Gastroesophageal sphincter (tissue), 3 donors: ENCODE data around the gene COPS7A.

Experiments used
- CTCF ChIP-seq, 4 experiments: fragments of 200-600 bp in 2 of 4; fragments of 450-650 bp in 2 of 4; sonication (generic) in 1 of 4; IDR thresholded peaks; one replicate each; pipeline ENCODE4 v1.5.1; 2017 to 2019; ENCODE audit warnings: antibody characterized with exemption in 4 of 4, mild to moderate bottlenecking in 2 of 4, moderate library complexity in 2 of 4
- EP300 ChIP-seq: sonication (generic); formaldehyde crosslinking; IDR thresholded peaks from one replicate; pipeline ENCODE4 v1.6.1; 2017; ENCODE audit warnings: antibody characterized with exemption, mild to moderate bottlenecking
- POLR2A ChIP-seq, 2 donors: fragments of 450-650 bp; IDR thresholded peaks; one replicate each; pipeline ENCODE4 v1.6.1; 2017; ENCODE audit warnings: antibody characterized with exemption in 2 of 2, mild to moderate bottlenecking in 2 of 2, moderate library complexity in 1 of 2
- POLR2AphosphoS5 ChIP-seq: sonication (generic); formaldehyde crosslinking; IDR thresholded peaks from one replicate; pipeline ENCODE4 v1.6.1; 2017; ENCODE audit warnings: antibody characterized with exemption

- TF ChIP-seq CTCF (IDR thresholded peaks at IDR 0.05): no peak
- TF ChIP-seq POLR2A (IDR thresholded peaks at IDR 0.05): no peak
- no peak for TF ChIP-seq EP300
- no peak for TF ChIP-seq POLR2AphosphoS5
These were observed 48.5 kb downstream of the COPS7A start, which contains the start of gene LAG3 for GRCh38 chr12:6772331-6772695.
